A673 (cell line): ENCODE data around the gene CAMK2G. TPM values are rescaled to one million over a fixed set of nuclear protein-coding genes. Genes with fewer than 3 reads are reported as not detected.

Experiments used
- BruUV-seq: library from RNA; stranded (reverse); fragments of 400-500 nt; replicated peaks from 2 replicates; lab custom pipeline; 2021; lab: Mats Ljungman, UMichigan
- CTCF ChIA-PET: fragments of 300-600 bp; sonication (Branson Sonifier 250); formaldehyde crosslinking; loops from one replicate; lab custom pipeline; 2022; ENCODE audit warnings: antibody characterized with exemption; lab: Charles Lee
- POLR2A ChIA-PET: fragments of 300-600 bp; sonication (Branson Sonifier 250); formaldehyde crosslinking; loops from one replicate; lab custom pipeline; 2022; ENCODE audit warnings: antibody characterized with exemption; ENCODE audit not compliant: low non-redundant PET; lab: Charles Lee
- DNase-seq: peaks from one replicate; pipeline ENCODE4 v3.0.0-alpha.2; 2015; ENCODE audit warnings: low spot score
- H3K27ac ChIP-seq: fragments of 200-600 bp; sonication (generic); 2 replicates; pipeline ENCODE4 v1.5.1; 2016; ENCODE audit warnings: mixed run types, low read depth, mild to moderate bottlenecking, mixed read lengths, antibody characterized with exemption, low read length; ENCODE audit not compliant: poor library complexity, severe bottlenecking
- H3K27me3 ChIP-seq: fragments of 200-600 bp; sonication (generic); replicated peaks from 2 replicates; pipeline ENCODE4 v1.6.1; 2017; ENCODE audit warnings: mixed run types, low read depth, mild to moderate bottlenecking, mixed read lengths, antibody characterized with exemption, low read length; ENCODE audit not compliant: insufficient read depth, poor library complexity
- H3K36me3 ChIP-seq: fragments of 200-600 bp; sonication (generic); 2 replicates; pipeline ENCODE4 v1.6.1; 2016; ENCODE audit warnings: mixed run types, mild to moderate bottlenecking, mixed read lengths, antibody characterized with exemption, low read length; ENCODE audit not compliant: insufficient read depth, poor library complexity, severe bottlenecking
- H3K4me1 ChIP-seq: fragments of 200-600 bp; sonication (generic); 2 replicates; pipeline ENCODE4 v1.6.1; 2017; ENCODE audit warnings: mixed run types, mild to moderate bottlenecking, mixed read lengths, antibody characterized with exemption, low read length; ENCODE audit not compliant: insufficient read depth, poor library complexity, severe bottlenecking
- H3K4me3 ChIP-seq: fragments of 200-600 bp; sonication (generic); 2 replicates; pipeline ENCODE4 v1.5.1; 2016; ENCODE audit warnings: low read depth, mixed run types, mild to moderate bottlenecking, mixed read lengths, low read length; ENCODE audit not compliant: poor library complexity, severe bottlenecking
- H3K9me3 ChIP-seq: fragments of 200-600 bp; sonication (generic); 2 replicates; pipeline ENCODE4 v1.6.1; 2016; ENCODE audit warnings: mixed run types, low read depth, mild to moderate bottlenecking, mixed read lengths, antibody characterized with exemption, low read length; ENCODE audit not compliant: poor library complexity, severe bottlenecking
- CTCF ChIP-seq: fragments of 300-800, 200-600 bp; sonication (generic); conservative IDR thresholded peaks from 2 replicates; pipeline ENCODE4 v1.5.1; 2017; ENCODE audit warnings: low read depth, mild to moderate bottlenecking, antibody characterized with exemption, low read length, moderate library complexity, mixed read lengths
- EZH2 ChIP-seq: fragments of 200-600 bp; sonication (generic); IDR thresholded peaks from 2 replicates; pipeline ENCODE4 v1.6.1; 2017; ENCODE audit warnings: borderline replicate concordance, low read depth, mild to moderate bottlenecking, mixed read lengths, antibody characterized with exemption, low read length; ENCODE audit not compliant: poor library complexity, severe bottlenecking
- intact Hi-C: fragments of 100-400 bp; cut with micrococcal nuclease; formaldehyde crosslinking; loops from one replicate; pipeline ENCODE4 v1.10.0; 2022; ENCODE audit not compliant: unreplicated experiment
- total RNA-seq: library from RNA; stranded (reverse); gene quantifications from 2 replicates; pipeline ENCODE4 v1.2.3, GENCODE V29; 2021

CAMK2G gene
- total RNA-seq, 1 experiment from 2014 or later, result 32.7 TPM

GRCh38 chr10:73774637-73775036, 99.7 kb downstream of the CAMK2G start:
- BruUV-seq, result no TSS peak
- peak overlapping the region; percentile 88 for H3K4me3 ChIP-seq
- peaks cover 35% of the 10 kb centered on the region for H3K36me3 ChIP-seq
- no peaks in the 10 kb centered on the region for H3K9me3 ChIP-seq
- no peak for DNase-seq
- TF ChIP-seq EZH2 (no peak), CTCF (no peak)
- H3K27me3 ChIP-seq, result no peaks in the 10 kb centered on the region
- ChIA-PET POLR2A (no interaction called here), CTCF (no interaction called here)
- H3K4me1 ChIP-seq, result peaks cover 13% of the 10 kb centered on the region
- no peak overlapping the region for H3K27ac ChIP-seq
- intact Hi-C loops, result no loop called here

GRCh38 chr10:73773152-73773879, 101.0 kb downstream of the CAMK2G start:
- H3K4me1 ChIP-seq, result peaks cover 13% of the 10 kb centered on the region
- peak overlapping the region; percentile 88 for H3K4me3 ChIP-seq
- no peaks in the 10 kb centered on the region for H3K9me3 ChIP-seq
- BruUV-seq, result no TSS peak
- intact Hi-C loops, result no loop called here
- DNase-seq, result peak; percentile 16
- POLR2A ChIA-PET, result no interaction called here
- peaks cover 30% of the 10 kb centered on the region for H3K36me3 ChIP-seq
- TF ChIP-seq EZH2 (no peak), CTCF (no peak)
- H3K27ac ChIP-seq, result peak overlapping the region; percentile 87
- no peaks in the 10 kb centered on the region for H3K27me3 ChIP-seq
- CTCF ChIA-PET, result no interaction called here

- POLR2A ChIA-PET, result interaction anchor here (0.6 kb wide), 1 partner anchor 25 kb away, joined by 3 read pairs; no protein-coding TSS in a partner anchor
- Histone ChIP-seq H3K27ac (peak overlapping the region; percentile 87), H3K9me3 (no peaks in the 10 kb centered on the region), H3K4me1 (peaks cover 13% of the 10 kb centered on the region), H3K36me3 (peaks cover 30% of the 10 kb centered on the region), H3K27me3 (no peaks in the 10 kb centered on the region), H3K4me3 (peak overlapping the region; percentile 88)
- TF ChIP-seq EZH2 (no peak), CTCF (peak; percentile 29)
- CTCF ChIA-PET, result interaction anchor here (0.6 kb wide), 1 partner anchor 107 kb away, joined by 3 read pairs; no protein-coding TSS in a partner anchor
- peak; percentile 89 for DNase-seq
- intact Hi-C loops, result no loop called here
- BruUV-seq, result no TSS peak
Observed at GRCh38 chr10:73772281-73773151, 101.8 kb downstream of the CAMK2G start.
